Activated CD8-positive, alpha-beta T cell treated with anti-CD3 and anti-CD28 coated beads for 36 hours (primary cell): ENCODE measurements around the gene SNX12. TPM values are rescaled to one million over a fixed set of nuclear protein-coding genes. Genes with fewer than 3 reads are reported as not detected.

ENCODE experiments used
- ATAC-seq: fragments of 200-7000 bp; cut with Tn5 transposase; one replicate; pipeline ENCODE4 v1.10.0; 2021; ENCODE audit warnings: mild to moderate bottlenecking, moderate library complexity
- CTCF ChIA-PET: fragments of 350-600 bp; sonication (Branson Sonifier 250); formaldehyde crosslinking; loops from one replicate; lab custom pipeline; 2021; ENCODE audit warnings: antibody characterized with exemption; lab: Charles Lee
- POLR2A ChIA-PET: fragments of 350-600 bp; sonication (Branson Sonifier 250); formaldehyde crosslinking; loops from one replicate; lab custom pipeline; 2021; ENCODE audit warnings: antibody characterized with exemption; lab: Charles Lee
- DNase-seq: peaks from one replicate; pipeline ENCODE4 v3.0.0-alpha.2; 2020
- H3K27ac Mint-ChIP-seq: one replicate; pipeline ENCODE4 v1.8.0; 2021; ENCODE audit warnings: mild to moderate bottlenecking, mixed read lengths
- H3K27me3 Mint-ChIP-seq: one replicate; pipeline ENCODE4 v1.8.0; 2021; ENCODE audit warnings: mixed read lengths
- H3K36me3 Mint-ChIP-seq: one replicate; pipeline ENCODE4 v1.8.0; 2021; ENCODE audit warnings: low read depth, mixed read lengths
- H3K4me1 Mint-ChIP-seq: one replicate; pipeline ENCODE4 v1.8.0; 2021; ENCODE audit warnings: low read depth, mixed read lengths
- H3K4me3 Mint-ChIP-seq: one replicate; pipeline ENCODE4 v1.8.0; 2021; ENCODE audit warnings: mild to moderate bottlenecking, moderate library complexity, mixed read lengths
- H3K9me3 Mint-ChIP-seq: one replicate; pipeline ENCODE4 v1.8.0; 2021; ENCODE audit warnings: mixed read lengths
- CTCF ChIP-seq: fragments of 200-600 bp; IDR thresholded peaks from one replicate; pipeline ENCODE4 v1.8.0; 2022; ENCODE audit warnings: antibody characterized with exemption, mild to moderate bottlenecking
- intact Hi-C: fragments of 100-400 bp; cut with micrococcal nuclease; formaldehyde crosslinking; loops from one replicate; pipeline ENCODE4 v1.10.0; 2022
- total RNA-seq, 2 experiments: library from RNA; stranded (reverse); gene quantifications; one replicate each; pipeline ENCODE4 v1.2.3, GENCODE V29; 2021

Gene SNX12
- total RNA-seq, 2 experiments from 2014 or later: 33.5 to 34.6 TPM

GRCh38 chrX:71082822-71083221, 14.7 kb upstream of the SNX12 start:
- H3K36me3 Mint-ChIP-seq: no peaks in the 10 kb centered on the region
- ATAC-seq: no peak
- peaks cover 8% of the 10 kb centered on the region for H3K4me1 Mint-ChIP-seq
- no peaks in the 10 kb centered on the region for H3K27me3 Mint-ChIP-seq
- no peaks in the 10 kb centered on the region for H3K9me3 Mint-ChIP-seq
- no peak for DNase-seq
- ChIA-PET CTCF (no interaction called here), POLR2A (no interaction called here)
- intact Hi-C loops: no loop called here
- TF ChIP-seq CTCF: no peak
- no peak overlapping the region for H3K27ac Mint-ChIP-seq
- H3K4me3 Mint-ChIP-seq: no peak overlapping the region

- no peaks in the 10 kb centered on the region for H3K9me3 Mint-ChIP-seq
- no peak for TF ChIP-seq CTCF
- ChIA-PET CTCF (interaction anchor here (1.0 kb wide), 1 partner anchor 20 kb away, joined by 3 read pairs; no protein-coding TSS in a partner anchor), POLR2A (no interaction called here)
- no peak overlapping the region for H3K4me3 Mint-ChIP-seq
- H3K27ac Mint-ChIP-seq: no peak overlapping the region
- no peaks in the 10 kb centered on the region for H3K36me3 Mint-ChIP-seq
- no peaks in the 10 kb centered on the region for H3K27me3 Mint-ChIP-seq
- intact Hi-C loops: no loop called here
- DNase-seq: no peak
- H3K4me1 Mint-ChIP-seq: peaks cover 8% of the 10 kb centered on the region
- no peak for ATAC-seq
Observed at GRCh38 chrX:71082124-71082647, 14.1 kb upstream of the SNX12 start.

- Mint-ChIP-seq H3K36me3 (no peaks in the 10 kb centered on the region), H3K4me3 (no peak overlapping the region), H3K9me3 (no peaks in the 10 kb centered on the region), H3K27ac (no peak overlapping the region), H3K27me3 (no peaks in the 10 kb centered on the region), H3K4me1 (peaks cover 8% of the 10 kb centered on the region)
- TF ChIP-seq CTCF: no peak
- ChIA-PET CTCF (interaction anchor here (1.0 kb wide), 1 partner anchor 21 kb away, joined by 3 read pairs; no protein-coding TSS in a partner anchor), POLR2A (no interaction called here)
- intact Hi-C loops: no loop called here
- DNase-seq (no peak), ATAC-seq (no peak)
Observed at GRCh38 chrX:71081330-71082123, 13.4 kb upstream of the SNX12 start.

- ChIA-PET CTCF (interaction anchor here (1.3 kb wide), 1 partner anchor 60 kb away, joined by 3 read pairs; no protein-coding TSS in a partner anchor), POLR2A (no interaction called here)
- DNase-seq: no peak
- intact Hi-C loops: no loop called here
- Mint-ChIP-seq H3K27ac (no peak overlapping the region), H3K36me3 (peaks cover 6% of the 10 kb centered on the region), H3K27me3 (no peaks in the 10 kb centered on the region), H3K9me3 (no peaks in the 10 kb centered on the region), H3K4me1 (peaks cover 12% of the 10 kb centered on the region), H3K4me3 (no peak overlapping the region)
- no peak for TF ChIP-seq CTCF
- ATAC-seq: no peak
Observed at GRCh38 chrX:71070531-71070930, 2.4 kb upstream of the SNX12 start.

- Mint-ChIP-seq H3K4me1 (peaks cover 19% of the 10 kb centered on the region), H3K9me3 (no peaks in the 10 kb centered on the region), H3K27ac (peak overlapping the region; percentile 97), H3K4me3 (peak overlapping the region; percentile 92), H3K36me3 (peaks cover 16% of the 10 kb centered on the region), H3K27me3 (no peaks in the 10 kb centered on the region)
- intact Hi-C loops: loop anchor here (5.0 kb wide), 1 partner anchor 45 kb away; the partner anchor contains the start of gene IL2RG
- ATAC-seq: no peak
- ChIA-PET POLR2A (interaction anchor here (0.9 to 1.1 kb wide), 3 partner anchors 9 to 34 kb away, joined by 3 read pairs; no protein-coding TSS in a partner anchor), CTCF (no interaction called here)
- DNase-seq: no peak
- no peak for TF ChIP-seq CTCF
Observed at GRCh38 chrX:71067712-71068043, 456 bp downstream of the SNX12 start.
